SK-N-MC (cell line): ENCODE results near the gene TUSC1.
"Not testable (repeated sequence)": the region's sequence is repeated elsewhere in the genome, so short reads cannot be mapped to it uniquely, and the experiment has no call there.

Experiments used
- DNase-seq: peaks from one replicate; pipeline ENCODE4 v3.0.0-alpha.2; 2011; ENCODE audit warnings: low read depth, low spot score
- H3K27ac ChIP-seq: fragments of 200-600 bp; sonication (generic); 2 replicates; pipeline ENCODE4 v1.5.1; 2016; ENCODE audit warnings: mixed run types
- H3K36me3 ChIP-seq: fragments of 200-600 bp; sonication (generic); 2 replicates; pipeline ENCODE4 v1.6.1; 2017; ENCODE audit warnings: antibody characterized with exemption, low read length, mixed read lengths; ENCODE audit not compliant: insufficient read depth
- H3K4me3 ChIP-seq: fragments of 200-600 bp; sonication (generic); 2 replicates; pipeline ENCODE4 v1.5.1; 2016
- H3K9ac ChIP-seq: fragments of 200-600 bp; sonication (generic); 2 replicates; pipeline ENCODE4 v1.8.0; 2017; ENCODE audit warnings: mixed run types, mixed read lengths; ENCODE audit not compliant: insufficient read length
- H3K9me3 ChIP-seq: fragments of 200-600 bp; sonication (generic); 2 replicates; pipeline ENCODE4 v1.6.1; 2017; ENCODE audit warnings: low read depth, mild to moderate bottlenecking, antibody characterized with exemption, low read length, moderate library complexity, mixed read lengths
- EZH2 ChIP-seq: fragments of 200-600 bp; sonication (generic); IDR thresholded peaks from one replicate; pipeline ENCODE4 v1.6.1; 2017; ENCODE audit warnings: antibody characterized with exemption
- FOXP2 ChIP-seq: optimal IDR thresholded peaks from 2 replicates; pipeline ENCODE3; 2011; ENCODE audit warnings: mild to moderate bottlenecking, moderate library complexity; ENCODE audit not compliant: insufficient read depth; ENCODE audit errors: extremely low read length, control extremely low read depth
- POLR2AphosphoS5 ChIP-seq: IDR thresholded peaks from 2 replicates; pipeline ENCODE4 v1.6.1; 2012; ENCODE audit warnings: mild to moderate bottlenecking, low read depth, low read length, borderline replicate concordance

The TUSC1 gene

DNA sequence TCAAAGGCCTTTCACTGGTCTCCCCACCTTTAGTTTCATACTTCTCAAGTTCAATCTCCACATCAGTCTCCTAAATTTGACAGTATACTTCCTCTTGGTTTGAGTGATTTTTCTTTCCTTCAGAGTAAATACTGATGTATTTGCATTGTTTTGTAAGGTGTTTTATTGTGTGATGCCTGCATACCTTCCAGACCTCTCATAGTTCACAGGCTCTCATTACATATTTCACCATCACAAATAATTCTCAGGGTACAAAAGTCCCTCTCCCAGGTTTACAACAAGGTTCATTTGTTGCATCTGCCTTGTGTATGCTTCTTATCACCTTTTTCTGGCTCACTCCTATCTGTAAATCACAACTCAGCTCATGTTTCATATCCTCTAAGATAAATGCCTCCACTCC lies 22.2 kb upstream of the TUSC1 start:
- H3K4me3 ChIP-seq, result no peak overlapping the region
- DNase-seq, result no peak
- H3K9ac ChIP-seq, result no peak overlapping the region
- no peaks in the 10 kb centered on the region for H3K36me3 ChIP-seq
- TF ChIP-seq POLR2AphosphoS5 (no peak), FOXP2 (no peak), EZH2 (no peak)
- H3K27ac ChIP-seq, result no peak overlapping the region
- no peaks in the 10 kb centered on the region for H3K9me3 ChIP-seq

DNA sequence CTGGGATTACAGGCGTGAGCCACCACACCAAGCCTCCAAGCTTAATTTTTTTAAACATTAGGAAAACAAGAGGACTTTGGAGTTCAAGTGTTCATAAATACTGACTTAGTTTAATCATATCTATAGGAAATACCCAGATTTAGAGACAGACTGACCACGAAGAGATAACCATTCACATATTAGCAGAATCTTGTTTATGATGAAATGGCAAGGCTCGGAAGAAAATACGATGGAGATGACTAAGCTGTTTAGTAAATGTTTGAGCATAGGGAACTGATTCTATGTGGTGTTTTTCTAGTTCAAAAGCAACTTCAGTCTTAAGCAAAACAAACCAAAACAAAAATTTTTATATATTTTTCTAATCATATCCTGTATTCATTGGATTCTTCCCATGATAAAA lies 13.5 kb upstream of the TUSC1 start:
- H3K4me3 ChIP-seq, result no peak overlapping the region
- DNase-seq, result no peak
- H3K36me3 ChIP-seq, result no peaks in the 10 kb centered on the region
- no peak overlapping the region for H3K9ac ChIP-seq
- H3K27ac ChIP-seq, result no peak overlapping the region
- H3K9me3 ChIP-seq, result no peaks in the 10 kb centered on the region
- TF ChIP-seq POLR2AphosphoS5, result no peak
- no peak for TF ChIP-seq FOXP2
- TF ChIP-seq EZH2, result no peak

DNA sequence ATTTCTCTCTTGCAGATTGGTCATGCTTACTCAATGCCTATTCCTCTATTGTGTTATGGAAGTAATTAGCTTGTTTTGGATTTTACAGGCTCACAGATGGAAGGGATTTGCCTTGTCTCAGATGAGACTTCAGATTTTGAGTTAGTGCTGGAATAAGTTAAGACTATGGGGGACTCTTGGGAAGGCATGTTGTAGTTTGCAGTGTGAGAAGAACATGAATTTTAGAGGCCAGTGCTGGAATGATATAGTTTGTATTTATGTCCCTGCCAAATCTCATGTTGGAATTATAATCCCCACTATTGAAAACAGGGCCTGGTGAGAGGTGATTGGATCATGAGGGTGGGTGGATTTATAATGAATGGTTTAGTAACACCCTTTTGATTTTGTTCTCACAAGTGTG lies 6.1 kb upstream of the TUSC1 start:
- peak overlapping the region; percentile 66; the same call in 1 of the 2 replicates for H3K27ac ChIP-seq
- no peaks in the 10 kb centered on the region for H3K36me3 ChIP-seq
- no peak for DNase-seq
- no peak overlapping the region for H3K4me3 ChIP-seq
- no peak overlapping the region for H3K9ac ChIP-seq
- TF ChIP-seq POLR2AphosphoS5, result no peak
- TF ChIP-seq EZH2, result no peak
- TF ChIP-seq FOXP2, result no peak
- H3K9me3 ChIP-seq, result no peaks in the 10 kb centered on the region

DNA sequence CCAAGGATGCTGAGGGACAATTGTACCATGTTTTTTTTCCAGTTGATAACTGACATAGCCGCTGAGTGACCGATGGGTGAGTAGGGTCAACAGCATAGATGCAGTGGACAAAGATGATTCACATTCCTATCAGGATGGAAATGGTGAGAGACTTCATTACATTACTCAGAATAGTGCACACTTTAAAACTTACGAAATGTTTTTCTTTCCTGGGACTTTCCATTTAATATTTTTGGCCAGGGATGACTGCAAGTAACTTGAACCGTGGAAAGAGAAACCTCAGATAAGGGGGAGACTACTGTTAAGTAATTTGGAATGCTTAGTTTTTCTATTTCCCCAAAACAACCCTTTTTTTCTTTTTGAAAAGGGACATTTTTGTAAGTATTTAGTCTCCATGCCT lies 3.0 kb upstream of the TUSC1 start:
- H3K9me3 ChIP-seq, result no peaks in the 10 kb centered on the region
- TF ChIP-seq EZH2, result no peak
- no peak overlapping the region for H3K4me3 ChIP-seq
- no peak for DNase-seq
- no peak overlapping the region for H3K27ac ChIP-seq
- no peaks in the 10 kb centered on the region for H3K36me3 ChIP-seq
- H3K9ac ChIP-seq, result no peak overlapping the region

DNA sequence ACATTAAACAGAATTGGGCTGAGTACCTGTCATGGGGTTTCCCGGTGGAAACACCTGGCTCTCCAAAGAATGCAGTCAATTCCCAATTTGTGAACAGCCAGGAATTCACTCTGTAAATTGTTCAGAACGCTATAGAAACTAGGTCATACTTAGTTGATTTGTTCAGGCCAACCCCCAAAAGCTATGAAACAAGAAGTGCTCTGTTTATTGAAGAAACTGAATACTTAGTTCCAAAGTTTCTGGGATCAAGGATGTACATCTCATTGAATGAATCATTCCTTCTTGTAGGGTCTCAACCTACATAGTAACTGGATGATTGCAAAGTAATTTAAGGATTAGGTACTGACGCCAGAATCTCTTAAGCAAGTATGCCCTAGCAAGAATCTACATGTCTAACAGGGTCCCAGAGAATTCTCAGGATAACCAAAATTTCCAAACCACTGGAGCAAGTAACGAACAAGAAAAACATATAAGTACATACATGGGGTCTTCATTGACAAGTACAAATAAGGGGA lies 659 bp upstream of the TUSC1 start:
- no peak for DNase-seq
- no peak for TF ChIP-seq EZH2
- TF ChIP-seq FOXP2, result no peak
- no peak for TF ChIP-seq POLR2AphosphoS5
- Histone ChIP-seq H3K9me3 (no peaks in the 10 kb centered on the region), H3K9ac (peak overlapping the region; percentile 97), H3K27ac (peak overlapping the region; percentile 82), H3K36me3 (no peaks in the 10 kb centered on the region), H3K4me3 (peak overlapping the region; percentile 99)

DNA sequence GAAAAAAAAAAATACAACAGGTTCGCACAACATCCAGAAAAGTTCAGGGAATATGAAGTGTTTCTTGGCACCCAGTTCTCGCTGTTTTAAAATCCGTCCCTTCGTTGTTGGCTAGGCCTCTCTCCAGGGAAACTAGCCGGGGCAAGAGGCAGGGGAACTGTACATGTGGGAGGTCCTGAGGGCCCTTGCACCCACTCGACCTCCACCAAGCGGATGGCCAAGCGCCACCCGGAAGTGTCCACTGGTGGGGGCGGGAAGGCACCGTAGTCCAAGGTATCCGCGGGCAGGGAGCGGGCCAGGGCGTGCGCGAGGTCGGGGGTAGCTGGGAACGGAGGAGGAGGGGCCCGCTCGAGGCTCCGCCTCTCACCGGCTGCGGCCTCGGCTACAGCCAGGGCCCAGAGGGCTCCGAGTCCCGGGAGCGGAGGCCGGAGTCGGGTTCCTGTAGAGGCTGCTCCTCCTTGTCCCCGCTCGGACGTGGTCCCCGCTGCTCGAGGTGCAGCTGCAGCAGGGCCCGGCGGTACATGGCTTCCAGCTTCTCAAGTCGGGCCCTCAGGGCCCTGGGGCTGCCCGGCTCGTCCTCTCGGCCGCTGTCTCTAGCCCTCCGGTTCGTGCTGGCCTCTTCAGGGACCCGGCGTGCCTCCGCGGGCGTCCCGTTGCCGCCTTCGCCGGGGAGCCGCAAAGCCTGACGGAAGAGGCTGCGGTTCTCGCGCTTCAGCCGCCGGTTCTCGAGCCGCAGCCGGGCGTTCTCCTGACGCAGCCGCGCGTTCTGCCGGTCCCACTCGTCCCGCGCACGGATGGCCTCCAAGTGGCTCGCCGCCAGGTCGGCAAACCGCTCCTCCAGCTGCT lies 720 bp downstream of the TUSC1 start:
- no peaks in the 10 kb centered on the region for H3K9me3 ChIP-seq
- no peaks in the 10 kb centered on the region for H3K36me3 ChIP-seq
- peak overlapping the region; percentile 82 for H3K27ac ChIP-seq
- peak overlapping the region; percentile 99 for H3K4me3 ChIP-seq
- peak overlapping the region; percentile 97 for H3K9ac ChIP-seq
- no peak for DNase-seq
- no peak for TF ChIP-seq FOXP2
- no peak for TF ChIP-seq EZH2
- TF ChIP-seq POLR2AphosphoS5, result peak; percentile 90

DNA sequence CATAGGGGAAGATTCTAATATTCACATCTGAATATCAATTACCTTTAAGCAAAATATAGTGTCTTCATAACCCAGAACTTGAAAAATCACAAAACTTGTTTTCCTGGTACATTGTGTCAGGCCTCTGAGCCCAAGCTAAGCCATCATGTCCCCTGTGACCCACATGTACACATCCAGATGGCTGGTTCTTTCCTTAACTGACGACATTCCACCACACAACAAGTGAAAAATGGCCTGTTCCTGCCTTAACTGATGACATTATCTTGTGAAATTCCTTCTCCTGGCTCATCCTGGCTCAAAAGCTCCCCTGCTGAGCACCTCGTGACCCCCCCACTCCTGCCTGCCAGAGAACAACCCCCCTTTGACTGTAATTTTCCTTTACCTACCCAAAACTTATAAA lies 2.4 kb downstream of the TUSC1 start:
- H3K27ac ChIP-seq, H3K9ac ChIP-seq, H3K4me3 ChIP-seq, H3K36me3 ChIP-seq, H3K9me3 ChIP-seq, DNase-seq: not testable (repeated sequence)

DNA sequence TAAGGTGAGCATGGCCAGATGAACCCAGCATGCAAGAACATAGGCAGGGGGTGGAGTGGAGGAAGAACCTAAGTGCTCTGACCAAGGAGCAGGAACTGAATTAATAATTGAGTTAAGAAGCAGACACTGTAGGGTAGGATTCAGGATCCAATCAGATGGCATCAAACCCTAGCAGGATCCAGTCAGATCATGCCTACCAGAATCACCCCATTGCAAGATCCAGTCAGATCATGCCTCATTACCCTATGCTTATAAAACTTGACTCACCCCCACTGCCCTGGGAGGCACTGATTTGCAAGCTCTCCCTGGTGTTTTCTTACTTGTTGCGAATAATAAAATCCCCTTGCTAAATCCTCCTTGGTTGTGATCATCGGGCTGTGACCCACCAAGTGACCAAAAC lies 19.7 kb downstream of the TUSC1 start:
- no peak for DNase-seq
- H3K4me3 ChIP-seq, result no peak overlapping the region
- H3K9me3 ChIP-seq, result no peaks in the 10 kb centered on the region
- TF ChIP-seq FOXP2 (no peak), EZH2 (no peak), POLR2AphosphoS5 (no peak)
- no peak overlapping the region for H3K27ac ChIP-seq
- no peak overlapping the region for H3K9ac ChIP-seq
- no peaks in the 10 kb centered on the region for H3K36me3 ChIP-seq

DNA sequence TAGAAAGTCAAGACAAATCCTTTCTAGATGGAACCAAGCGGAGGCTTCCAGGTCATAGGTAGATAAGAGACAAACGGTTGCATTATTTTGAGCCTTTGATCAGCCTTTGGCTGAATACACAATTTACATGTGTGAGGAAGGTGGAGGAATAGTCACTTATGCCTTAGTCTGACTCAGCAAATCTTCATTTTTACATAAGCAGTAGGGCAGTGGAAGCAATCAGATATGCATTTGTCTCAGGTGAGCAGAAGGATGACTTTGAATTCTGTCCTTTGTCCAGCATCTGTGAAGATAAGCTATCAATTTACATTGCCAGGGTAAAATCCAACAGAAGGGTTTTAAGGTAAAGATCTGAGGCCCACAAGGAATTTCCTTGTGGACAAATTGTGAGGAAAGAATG lies 23.8 kb downstream of the TUSC1 start:
- H3K9me3 ChIP-seq, result no peaks in the 10 kb centered on the region
- no peak overlapping the region for H3K9ac ChIP-seq
- H3K4me3 ChIP-seq, result no peak overlapping the region
- H3K36me3 ChIP-seq, result no peaks in the 10 kb centered on the region
- TF ChIP-seq EZH2, result no peak
- no peak for TF ChIP-seq FOXP2
- no peak for TF ChIP-seq POLR2AphosphoS5
- H3K27ac ChIP-seq, result no peak overlapping the region
- DNase-seq, result no peak
